Measurements from ENCODE around the gene IFFO2.

Gene IFFO2

DNA sequence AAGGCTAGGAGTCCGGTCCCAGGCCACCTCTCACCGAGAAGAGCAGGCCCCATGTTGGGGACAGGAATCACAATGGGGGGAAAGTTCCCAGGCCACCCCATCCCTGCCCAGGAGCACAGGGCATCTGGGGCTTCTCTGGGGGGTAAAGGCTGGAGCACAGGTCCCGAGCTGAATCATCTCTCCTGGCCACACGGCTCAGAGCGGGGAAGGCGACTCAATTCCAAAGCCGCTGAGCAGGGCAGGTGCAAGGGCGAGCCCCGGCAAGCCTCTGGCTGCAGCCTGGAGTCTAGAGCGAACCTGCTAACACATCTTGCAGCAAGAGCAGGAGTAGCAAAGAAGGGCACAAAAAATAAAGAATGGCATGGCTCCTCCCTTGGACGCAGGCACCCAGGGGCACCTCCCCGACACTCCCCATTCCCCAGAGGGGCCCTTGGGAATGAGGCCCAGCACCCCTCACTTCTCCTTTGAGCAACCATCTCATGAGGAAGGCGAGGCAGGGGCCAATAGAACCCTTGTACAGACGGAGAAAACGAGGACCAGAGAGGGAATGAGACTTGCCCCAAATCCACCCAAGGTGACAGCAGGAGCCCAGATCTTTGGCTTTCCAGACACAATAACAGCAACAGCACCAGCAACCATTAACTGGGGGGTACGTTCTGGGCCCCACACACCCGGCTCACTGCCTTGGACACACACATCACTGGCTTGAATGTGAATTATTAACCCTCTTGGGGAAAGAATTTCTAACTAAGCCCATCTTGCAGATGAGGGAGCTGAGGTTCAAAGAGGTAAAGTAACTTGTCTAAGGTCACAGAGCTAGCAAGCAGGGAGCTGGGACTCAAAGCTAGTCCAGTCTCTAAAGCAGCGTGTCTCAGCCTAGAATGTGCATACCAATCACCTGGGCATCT lies 33.4 kb downstream of the IFFO2 start:
- TF ChIP-seq ZFP3 (CRISPR knock-in tag; IDR thresholded peaks at IDR 0.05) (no peak), RARB (CRISPR knock-in tag; IDR thresholded peaks at IDR 0.05) (no peak), TOX (CRISPR knock-in tag; IDR thresholded peaks at IDR 0.05; ENCODE audit: borderline replicate concordance) (no peak), ZNF565 (CRISPR knock-in tag; conservative IDR thresholded peaks at IDR 0.05; ENCODE audit: low read depth) (no peak), GLIS3 (CRISPR knock-in tag; IDR thresholded peaks at IDR 0.05) (no peak), TSHZ2 (CRISPR knock-in tag; IDR thresholded peaks at IDR 0.05) (no peak), ZC3H10 (CRISPR knock-in tag; IDR thresholded peaks at IDR 0.05) (no peak)
- no peak for ATAC-seq

DNA sequence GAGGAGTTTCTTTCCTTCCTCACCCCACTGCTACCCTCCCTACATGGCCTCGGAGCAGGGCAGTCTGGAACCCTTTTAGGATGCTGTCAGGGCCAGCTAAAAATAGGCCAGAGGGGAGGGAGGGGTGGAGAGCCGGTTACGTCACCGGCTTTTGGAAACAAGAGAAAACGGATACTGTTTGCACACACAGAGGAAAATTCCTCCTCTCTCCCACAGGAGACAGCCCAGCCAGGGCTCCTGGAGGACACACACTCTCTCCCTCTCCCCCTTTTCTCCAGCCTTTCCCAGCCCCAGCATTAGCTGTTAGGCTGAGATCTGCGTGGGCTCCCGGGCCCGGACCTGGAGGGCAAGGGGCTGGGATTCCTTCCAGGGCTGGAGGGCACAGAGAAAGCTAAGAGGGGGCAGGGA lies 34.2 kb downstream of the IFFO2 start:
- peak; percentile 82 for ATAC-seq
- TF ChIP-seq TOX (CRISPR knock-in tag; IDR thresholded peaks at IDR 0.05; ENCODE audit: borderline replicate concordance) (no peak), BACH2 (CRISPR knock-in tag; IDR thresholded peaks at IDR 0.05; ENCODE audit: borderline replicate concordance) (no peak), SNAI2 (CRISPR knock-in tag; IDR thresholded peaks at IDR 0.05) (no peak), TCF4 (CRISPR knock-in tag; IDR thresholded peaks at IDR 0.05; ENCODE audit: borderline replicate concordance) (no peak), ZFP3 (CRISPR knock-in tag; IDR thresholded peaks at IDR 0.05) (no peak), OSR1 (CRISPR knock-in tag; IDR thresholded peaks at IDR 0.05) (no peak), ZNF8 (CRISPR knock-in tag; IDR thresholded peaks at IDR 0.05) (no peak), PPARA (CRISPR knock-in tag; IDR thresholded peaks at IDR 0.05; ENCODE audit: borderline replicate concordance) (no peak), ZNF70 (CRISPR knock-in tag; IDR thresholded peaks at IDR 0.05) (no peak), ZC3H10 (CRISPR knock-in tag; IDR thresholded peaks at IDR 0.05) (no peak), GLIS3 (CRISPR knock-in tag; IDR thresholded peaks at IDR 0.05) (no peak), TSHZ2 (CRISPR knock-in tag; IDR thresholded peaks at IDR 0.05) (no peak)
- TF ChIP-seq, protein P1, sequence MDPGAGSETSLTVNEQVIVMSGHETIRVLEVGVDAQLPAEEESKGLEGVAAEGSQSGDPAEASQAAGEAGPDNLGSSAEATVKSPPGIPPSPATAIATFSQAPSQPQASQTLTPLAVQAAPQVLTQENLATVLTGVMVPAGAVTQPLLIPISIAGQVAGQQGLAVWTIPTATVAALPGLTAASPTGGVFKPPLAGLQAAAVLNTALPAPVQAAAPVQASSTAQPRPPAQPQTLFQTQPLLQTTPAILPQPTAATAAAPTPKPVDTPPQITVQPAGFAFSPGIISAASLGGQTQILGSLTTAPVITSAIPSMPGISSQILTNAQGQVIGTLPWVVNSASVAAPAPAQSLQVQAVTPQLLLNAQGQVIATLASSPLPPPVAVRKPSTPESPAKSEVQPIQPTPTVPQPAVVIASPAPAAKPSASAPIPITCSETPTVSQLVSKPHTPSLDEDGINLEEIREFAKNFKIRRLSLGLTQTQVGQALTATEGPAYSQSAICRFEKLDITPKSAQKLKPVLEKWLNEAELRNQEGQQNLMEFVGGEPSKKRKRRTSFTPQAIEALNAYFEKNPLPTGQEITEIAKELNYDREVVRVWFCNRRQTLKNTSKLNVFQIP (CRISPR knock-in tag; IDR thresholded peaks at IDR 0.05; ENCODE audit: borderline replicate concordance, low read depth): no peak
- TF ChIP-seq, protein P2, sequence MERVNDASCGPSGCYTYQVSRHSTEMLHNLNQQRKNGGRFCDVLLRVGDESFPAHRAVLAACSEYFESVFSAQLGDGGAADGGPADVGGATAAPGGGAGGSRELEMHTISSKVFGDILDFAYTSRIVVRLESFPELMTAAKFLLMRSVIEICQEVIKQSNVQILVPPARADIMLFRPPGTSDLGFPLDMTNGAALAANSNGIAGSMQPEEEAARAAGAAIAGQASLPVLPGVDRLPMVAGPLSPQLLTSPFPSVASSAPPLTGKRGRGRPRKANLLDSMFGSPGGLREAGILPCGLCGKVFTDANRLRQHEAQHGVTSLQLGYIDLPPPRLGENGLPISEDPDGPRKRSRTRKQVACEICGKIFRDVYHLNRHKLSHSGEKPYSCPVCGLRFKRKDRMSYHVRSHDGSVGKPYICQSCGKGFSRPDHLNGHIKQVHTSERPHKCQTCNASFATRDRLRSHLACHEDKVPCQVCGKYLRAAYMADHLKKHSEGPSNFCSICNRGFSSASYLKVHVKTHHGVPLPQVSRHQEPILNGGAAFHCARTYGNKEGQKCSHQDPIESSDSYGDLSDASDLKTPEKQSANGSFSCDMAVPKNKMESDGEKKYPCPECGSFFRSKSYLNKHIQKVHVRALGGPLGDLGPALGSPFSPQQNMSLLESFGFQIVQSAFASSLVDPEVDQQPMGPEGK (CRISPR knock-in tag; IDR thresholded peaks at IDR 0.05; ENCODE audit: borderline replicate concordance): no peak
- TF ChIP-seq, protein P3, sequence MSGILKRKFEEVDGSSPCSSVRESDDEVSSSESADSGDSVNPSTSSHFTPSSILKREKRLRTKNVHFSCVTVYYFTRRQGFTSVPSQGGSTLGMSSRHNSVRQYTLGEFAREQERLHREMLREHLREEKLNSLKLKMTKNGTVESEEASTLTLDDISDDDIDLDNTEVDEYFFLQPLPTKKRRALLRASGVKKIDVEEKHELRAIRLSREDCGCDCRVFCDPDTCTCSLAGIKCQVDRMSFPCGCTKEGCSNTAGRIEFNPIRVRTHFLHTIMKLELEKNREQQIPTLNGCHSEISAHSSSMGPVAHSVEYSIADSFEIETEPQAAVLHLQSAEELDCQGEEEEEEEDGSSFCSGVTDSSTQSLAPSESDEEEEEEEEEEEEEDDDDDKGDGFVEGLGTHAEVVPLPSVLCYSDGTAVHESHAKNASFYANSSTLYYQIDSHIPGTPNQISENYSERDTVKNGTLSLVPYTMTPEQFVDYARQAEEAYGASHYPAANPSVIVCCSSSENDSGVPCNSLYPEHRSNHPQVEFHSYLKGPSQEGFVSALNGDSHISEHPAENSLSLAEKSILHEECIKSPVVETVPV (CRISPR knock-in tag; IDR thresholded peaks at IDR 0.05): no peak
